GM18511 (cell line): ENCODE results near the gene PLEKHD1.
A peak's percentile ranks its signal among the peaks of the same experiment; 100 is the strongest.
"Not testable (repeated sequence)": the region's sequence is repeated elsewhere in the genome, so short reads cannot be mapped to it uniquely, and the experiment has no call there.

Experiments
- ATAC-seq: cut with Tn5 transposase; IDR thresholded peaks from one replicate; pipeline ENCODE4 v1.9.1; 2021; ENCODE audit warnings: mild to moderate bottlenecking, moderate library complexity; ENCODE audit not compliant: unreplicated experiment

The PLEKHD1 gene

GRCh38 chr14:69480136-69480535 is 4.4 kb upstream of the PLEKHD1 start:
- ATAC-seq, result no peak

- ATAC-seq, result peak; percentile 97
These were observed 2.5 kb upstream of the PLEKHD1 start for GRCh38 chr14:69481815-69482568.

GRCh38 chr14:69483765-69484443 is 624 bp upstream of the PLEKHD1 start:
- no peak for ATAC-seq

DNA sequence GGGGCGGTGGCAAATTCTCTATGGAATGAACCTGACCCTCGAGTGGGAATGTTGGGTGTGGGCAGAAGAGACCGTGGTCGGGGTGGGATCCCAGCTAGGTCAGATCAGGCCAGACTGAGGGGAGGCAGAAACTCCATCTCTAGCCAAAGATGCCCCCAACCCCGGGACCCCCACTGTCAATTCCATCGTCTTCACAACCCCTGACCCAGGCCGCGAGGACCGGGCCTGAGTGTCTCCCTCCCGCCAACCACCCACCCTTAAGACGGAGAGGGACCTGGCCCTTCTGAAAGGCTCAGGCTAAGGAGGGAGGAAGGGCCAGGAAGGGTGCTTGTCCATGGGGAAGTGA is 760 bp downstream of the PLEKHD1 start:
- no peak for ATAC-seq

GRCh38 chr14:69485701-69486100 is 1.2 kb downstream of the PLEKHD1 start:
- no peak for ATAC-seq

- ATAC-seq, result no peak
These were observed 2.7 kb downstream of the PLEKHD1 start for GRCh38 chr14:69487226-69487625.

GRCh38 chr14:69487771-69488170 is 3.2 kb downstream of the PLEKHD1 start:
- ATAC-seq, result no peak

- ATAC-seq, result no peak
These were observed 5.0 kb downstream of the PLEKHD1 start for GRCh38 chr14:69489495-69489894.

DNA sequence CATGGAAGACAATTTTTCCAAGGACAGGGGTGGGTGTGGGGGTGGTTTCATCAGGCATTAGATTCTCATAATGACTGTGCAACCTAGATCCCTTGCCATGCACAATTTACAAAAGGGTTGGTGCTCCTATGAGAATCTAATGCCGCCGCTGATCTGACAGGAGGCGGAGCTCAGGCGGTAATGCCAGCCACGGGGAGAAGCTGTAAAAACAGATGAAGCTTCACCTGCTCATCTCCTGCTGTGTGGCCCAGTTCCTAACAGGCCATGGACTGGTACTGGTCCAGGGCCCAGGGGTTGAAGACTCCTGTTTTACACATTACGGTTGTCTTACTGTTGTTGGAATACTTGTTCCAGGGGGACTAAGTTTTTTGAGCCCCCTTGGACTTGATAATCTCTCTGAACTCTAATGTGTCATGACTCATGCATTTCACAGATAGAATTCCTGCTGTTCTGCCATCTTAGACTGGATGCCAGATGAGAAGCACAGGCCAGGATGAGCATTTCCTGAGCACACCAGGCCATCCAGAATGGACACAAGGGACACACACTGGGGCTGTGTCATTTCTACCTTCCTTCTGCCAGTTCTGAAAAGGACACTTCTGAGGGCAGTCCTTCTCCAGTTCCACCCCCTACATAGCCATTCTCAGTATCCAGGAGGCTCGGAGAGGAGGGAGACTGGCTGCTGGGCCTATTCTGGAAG is 5.8 kb downstream of the PLEKHD1 start:
- ATAC-seq, result no peak

- ATAC-seq, result no peak
These were observed 6.7 kb downstream of the PLEKHD1 start for GRCh38 chr14:69491193-69491592.

GRCh38 chr14:69493038-69493437 is 8.5 kb downstream of the PLEKHD1 start:
- ATAC-seq, result no peak

DNA sequence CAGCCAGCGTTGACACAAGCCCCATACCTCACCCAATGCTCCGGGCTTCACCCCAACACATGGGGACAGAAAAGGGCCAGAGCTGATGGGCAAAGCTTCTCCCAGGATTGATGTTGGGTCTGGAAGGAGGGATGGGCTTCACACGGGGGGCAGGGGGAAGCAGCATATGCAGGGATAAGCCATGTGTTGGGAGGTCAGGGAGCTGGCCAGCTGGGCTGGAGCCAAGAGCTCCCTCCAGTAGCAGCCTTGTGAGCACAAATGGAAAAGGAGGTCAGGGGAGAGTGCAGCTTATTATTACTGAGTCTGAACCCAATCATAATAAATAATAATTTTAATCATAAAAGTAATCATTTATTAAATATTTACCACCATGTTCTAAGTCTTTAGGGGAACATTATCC is 9.3 kb downstream of the PLEKHD1 start:
- ATAC-seq, result no peak

DNA sequence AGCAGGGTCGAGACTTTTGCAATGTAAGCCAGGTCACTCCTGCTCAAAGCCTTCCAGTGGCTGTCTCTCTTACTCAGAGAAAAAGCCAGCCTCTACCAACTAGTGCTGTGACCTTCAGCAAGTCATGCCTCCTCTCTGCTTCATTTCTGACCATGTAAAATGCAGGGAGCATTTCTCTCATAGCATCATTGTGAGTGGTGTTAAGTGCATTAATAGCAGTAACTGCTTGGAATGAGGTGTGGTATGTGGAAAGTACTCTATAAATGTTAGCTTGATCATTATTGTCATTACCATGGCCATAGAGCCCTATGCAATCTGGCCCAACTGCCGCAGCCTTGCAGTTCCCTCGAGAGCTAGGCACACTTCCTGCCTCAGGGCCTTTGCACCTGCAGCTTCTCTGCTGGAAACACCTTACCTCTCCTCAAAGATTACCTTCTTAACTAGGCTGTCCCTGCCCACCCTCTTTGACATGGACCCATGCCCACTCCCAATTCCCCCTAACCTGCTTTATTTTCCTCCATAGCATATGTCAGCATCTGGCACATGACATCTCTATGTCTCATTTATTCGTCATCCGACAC is 10.9 kb downstream of the PLEKHD1 start:
- no peak for ATAC-seq

DNA sequence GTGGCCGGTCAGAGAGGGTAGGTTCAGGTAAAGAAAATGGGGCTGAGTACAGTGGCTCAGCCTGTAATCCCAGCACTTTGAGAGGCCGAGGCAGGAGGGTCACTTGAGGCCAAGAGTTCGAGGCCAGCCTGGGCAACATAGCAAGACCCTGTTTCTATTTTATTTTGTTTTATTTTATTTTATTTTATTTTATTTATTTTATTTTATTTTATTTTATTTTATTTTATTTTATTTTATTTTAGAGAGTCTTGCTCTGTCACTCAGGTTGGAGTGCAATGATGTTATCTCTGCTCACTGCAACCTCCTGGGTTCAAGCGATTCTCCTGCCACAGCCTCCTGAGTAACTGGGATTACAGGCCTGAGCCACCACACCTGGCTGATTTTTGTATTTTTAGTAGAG is 13.3 kb downstream of the PLEKHD1 start:
- ATAC-seq, result not testable (repeated sequence)

GRCh38 chr14:69498286-69498685 is 13.8 kb downstream of the PLEKHD1 start:
- ATAC-seq, result not testable (repeated sequence)

GRCh38 chr14:69499436-69499835 is 14.9 kb downstream of the PLEKHD1 start:
- ATAC-seq, result no peak

DNA sequence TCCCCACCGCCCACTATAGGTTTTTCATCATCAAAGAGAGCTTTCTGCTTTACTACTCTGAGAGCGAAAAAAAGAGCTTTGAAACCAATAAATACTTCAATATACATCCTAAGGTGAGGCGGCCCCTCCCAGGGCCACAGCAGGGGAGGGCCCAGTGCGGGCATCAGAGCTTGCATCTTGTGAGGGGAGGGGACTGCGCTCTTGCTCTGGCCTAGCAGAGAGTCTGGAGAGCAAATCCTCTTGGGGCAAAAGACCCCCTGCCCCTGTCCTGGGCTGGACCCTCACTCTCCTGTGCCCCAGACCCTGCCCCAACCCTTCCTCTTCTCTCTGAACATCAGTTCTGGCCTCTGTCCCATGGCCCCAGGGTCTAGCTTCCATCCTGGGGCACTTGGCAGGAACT is 15.6 kb downstream of the PLEKHD1 start:
- no peak for ATAC-seq

DNA sequence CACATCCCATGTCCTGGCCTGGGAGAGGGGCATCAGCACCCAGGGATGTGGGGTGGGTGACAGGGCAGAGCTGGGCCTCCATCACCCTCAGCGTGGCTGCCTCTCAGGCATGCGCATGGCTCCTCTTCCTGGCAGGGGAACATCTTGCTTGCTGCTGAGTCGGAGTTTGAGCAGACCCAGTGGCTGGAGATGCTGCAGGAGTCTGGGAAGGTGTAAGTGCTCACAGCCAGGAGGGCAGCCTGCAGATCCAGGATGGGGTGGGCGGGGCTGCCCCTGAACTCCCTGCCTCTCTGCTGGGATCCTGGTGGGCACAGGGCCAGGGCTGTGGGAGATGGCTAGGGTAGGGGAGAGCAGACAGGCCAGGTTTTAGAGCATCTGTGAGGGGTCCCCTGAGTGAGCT is 16.2 kb downstream of the PLEKHD1 start:
- no peak for ATAC-seq

DNA sequence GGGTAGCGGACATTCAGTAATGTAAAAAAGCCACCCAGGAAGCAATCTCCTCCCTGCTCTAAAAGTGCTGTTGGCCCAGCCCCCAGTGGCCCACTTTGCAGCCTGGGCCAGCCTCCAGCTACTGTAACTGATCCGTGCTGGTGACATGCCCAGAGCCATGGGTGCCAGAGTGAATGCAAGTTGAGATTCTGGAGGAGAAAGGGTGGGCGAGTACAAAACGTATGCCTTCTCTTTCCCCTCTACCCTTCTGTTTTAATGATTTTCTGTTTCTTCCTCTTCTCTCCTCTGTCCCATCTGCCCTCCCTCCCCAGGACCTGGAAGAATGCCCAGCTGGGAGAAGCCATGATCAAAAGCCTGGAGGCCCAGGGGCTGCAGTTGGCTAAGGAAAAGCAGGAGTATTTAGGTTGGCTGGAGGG is 16.9 kb downstream of the PLEKHD1 start:
- no peak for ATAC-seq

DNA sequence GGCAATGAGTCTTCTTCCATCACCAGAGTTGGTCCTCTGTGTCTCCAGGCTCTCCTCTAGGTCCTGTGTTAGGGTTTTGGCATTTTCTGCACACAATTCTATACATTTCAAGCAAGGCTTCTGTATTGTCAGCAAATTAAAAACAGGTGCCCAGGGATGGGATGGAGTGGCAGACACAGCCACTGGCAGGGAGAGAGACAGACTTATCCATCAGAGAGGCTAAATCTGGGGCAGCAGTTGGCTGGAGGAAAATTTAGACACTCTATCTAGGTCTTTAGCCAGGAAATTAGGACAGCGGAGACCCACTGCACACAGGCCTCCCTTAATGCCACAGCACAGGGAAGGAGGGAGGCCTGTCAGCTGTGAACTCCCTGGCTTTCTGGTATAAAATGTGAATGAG is 20.2 kb downstream of the PLEKHD1 start:
- no peak for ATAC-seq

DNA sequence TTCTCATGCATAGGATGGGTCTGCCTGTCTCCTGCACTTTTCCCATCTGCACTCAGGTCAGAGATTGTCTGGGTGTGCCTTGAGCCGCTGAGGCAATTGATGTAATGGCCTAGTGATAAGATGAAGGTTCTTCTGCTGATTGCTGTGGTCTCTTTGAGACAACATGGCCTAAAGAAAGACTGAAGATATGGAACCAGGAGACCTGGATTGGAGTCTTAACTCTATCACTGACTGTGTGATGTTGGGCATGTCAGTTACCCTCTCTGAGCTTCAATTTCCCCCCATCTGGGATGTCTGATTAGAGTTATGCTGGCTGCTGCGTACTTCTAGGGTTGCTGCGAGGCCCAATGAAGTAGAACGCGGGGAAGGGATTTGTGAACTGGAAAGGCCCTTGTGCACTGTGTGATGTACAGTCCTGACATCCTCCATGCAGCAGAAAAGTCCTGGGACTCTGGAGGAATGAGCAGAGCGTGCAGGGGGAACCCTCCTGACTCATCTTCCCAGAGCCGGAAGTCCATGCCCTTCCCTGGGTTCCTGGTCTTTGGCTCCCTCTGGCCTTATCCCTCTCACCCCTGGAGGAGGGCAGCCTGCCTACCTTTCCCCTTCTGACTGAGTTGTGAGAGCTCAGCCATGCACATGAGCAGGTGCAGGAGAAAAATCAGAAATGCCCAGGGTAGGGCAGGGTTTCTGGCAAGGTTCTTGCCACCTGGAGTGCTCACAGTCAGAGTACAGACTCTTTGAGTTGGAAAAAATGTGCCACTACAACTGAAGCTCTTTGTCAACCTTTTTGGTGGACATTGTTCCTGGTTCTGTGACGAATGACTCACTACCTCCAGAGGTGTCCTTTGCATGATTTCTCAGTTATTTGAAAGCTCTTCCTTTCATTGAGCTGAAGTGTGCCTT is 21.1 kb downstream of the PLEKHD1 start:
- no peak for ATAC-seq
